Fibroblast of peridontal ligament (primary cell): ENCODE measurements around the gene MOB2.
"Not testable (repeated sequence)": the region's sequence is repeated elsewhere in the genome, so short reads cannot be mapped to it uniquely, and the experiment has no call there.

ENCODE experiments used
- DNase-seq: peaks from one replicate; pipeline ENCODE4 v3.0.0-alpha.2; 2010; ENCODE audit errors: extremely low read depth

MOB2 gene

GRCh38 chr11:1442807-1443366 is 43.7 kb downstream of the MOB2 start:
- DNase-seq: no peak

- DNase-seq: no peak
These were observed 44.4 kb downstream of the MOB2 start for GRCh38 chr11:1442163-1442562.

- DNase-seq: no peak
These were observed 46.1 kb downstream of the MOB2 start for GRCh38 chr11:1440496-1440895.

- DNase-seq: no peak
These were observed 46.5 kb downstream of the MOB2 start for GRCh38 chr11:1440066-1440465.

- no peak for DNase-seq
These were observed 47.2 kb downstream of the MOB2 start for GRCh38 chr11:1439341-1439740.

- no peak for DNase-seq
These were observed 47.6 kb downstream of the MOB2 start for GRCh38 chr11:1438967-1439330.

GRCh38 chr11:1438261-1438966 is 48.2 kb downstream of the MOB2 start:
- DNase-seq: no peak

- no peak for DNase-seq
These were observed 49.1 kb downstream of the MOB2 start for GRCh38 chr11:1437500-1437899.

- no peak for DNase-seq
These were observed 50.0 kb downstream of the MOB2 start for GRCh38 chr11:1436468-1437039.

- DNase-seq: no peak
These were observed 50.6 kb downstream of the MOB2 start for GRCh38 chr11:1435820-1436467.

- not testable (repeated sequence) for DNase-seq
These were observed 51.1 kb downstream of the MOB2 start for GRCh38 chr11:1435479-1435819.

- no peak for DNase-seq
These were observed 52.5 kb downstream of the MOB2 start for GRCh38 chr11:1433977-1434640.

- DNase-seq: no peak
These were observed 53.0 kb downstream of the MOB2 start for GRCh38 chr11:1433568-1433967.

- DNase-seq: no peak
These were observed 57.7 kb downstream of the MOB2 start for GRCh38 chr11:1428762-1429316.

GRCh38 chr11:1425439-1425838 is 61.1 kb downstream of the MOB2 start:
- no peak for DNase-seq

GRCh38 chr11:1425006-1425405 is 61.6 kb downstream of the MOB2 start:
- DNase-seq: no peak

GRCh38 chr11:1423406-1423805 is 63.2 kb downstream of the MOB2 start:
- not testable (repeated sequence) for DNase-seq

GRCh38 chr11:1422981-1423380 is 63.6 kb downstream of the MOB2 start:
- DNase-seq: no peak

- no peak for DNase-seq
These were observed 64.1 kb downstream of the MOB2 start for GRCh38 chr11:1422481-1422880.

GRCh38 chr11:1421291-1421690 is 65.3 kb downstream of the MOB2 start:
- no peak for DNase-seq

GRCh38 chr11:1419811-1420210 is 66.8 kb downstream of the MOB2 start:
- no peak for DNase-seq
